HG03439 (cell line): ENCODE data around the gene COA4.

Experiments
- ATAC-seq: cut with Tn5 transposase; IDR thresholded peaks from one replicate; pipeline ENCODE4 v1.9.1; 2021; ENCODE audit warnings: mild to moderate bottlenecking, moderate library complexity; ENCODE audit not compliant: unreplicated experiment

Gene COA4

DNA sequence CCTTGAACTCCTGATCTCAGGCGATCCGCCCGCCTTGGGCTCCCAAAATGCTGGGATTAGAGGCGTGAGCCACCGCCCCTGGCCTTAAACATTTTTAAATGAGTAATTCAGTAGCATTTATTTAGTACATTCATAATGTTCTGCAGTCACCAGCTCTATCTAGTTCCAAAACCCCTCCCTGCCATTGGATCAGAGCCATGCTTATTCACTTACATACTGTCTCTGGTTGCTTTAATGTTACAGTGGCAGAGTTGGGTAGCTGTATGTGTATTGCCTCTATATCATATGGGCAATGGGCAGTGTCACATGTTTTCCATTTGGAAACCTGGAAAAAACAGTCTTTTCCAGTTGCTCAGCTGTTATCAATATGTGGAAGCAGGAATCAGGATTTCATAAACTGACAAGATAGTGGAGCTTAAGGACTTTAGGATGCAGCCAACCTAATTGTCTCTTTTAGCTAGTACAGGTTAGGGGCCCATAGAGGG, 10.5 kb downstream of the COA4 start:
- no peak for ATAC-seq

DNA sequence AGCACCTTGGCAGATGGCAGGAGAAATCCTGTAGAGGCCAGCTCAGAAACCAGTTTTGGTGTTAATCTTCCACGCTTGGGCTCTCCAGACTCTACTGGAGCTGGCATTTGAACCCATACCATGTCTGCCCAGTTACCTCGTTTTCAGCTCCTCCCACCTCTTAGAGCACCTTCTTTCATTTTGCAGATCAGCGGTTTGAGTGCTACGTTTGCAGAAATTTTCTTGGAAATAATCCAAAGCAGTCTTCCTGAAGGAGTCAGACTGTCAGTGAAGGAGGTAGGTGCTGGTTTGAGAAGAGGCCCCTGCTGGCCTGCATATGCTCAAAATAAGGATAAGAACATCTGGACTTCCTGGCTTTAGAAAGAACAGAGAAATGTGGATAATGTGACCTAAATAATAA, 13.7 kb downstream of the COA4 start:
- ATAC-seq: no peak

DNA sequence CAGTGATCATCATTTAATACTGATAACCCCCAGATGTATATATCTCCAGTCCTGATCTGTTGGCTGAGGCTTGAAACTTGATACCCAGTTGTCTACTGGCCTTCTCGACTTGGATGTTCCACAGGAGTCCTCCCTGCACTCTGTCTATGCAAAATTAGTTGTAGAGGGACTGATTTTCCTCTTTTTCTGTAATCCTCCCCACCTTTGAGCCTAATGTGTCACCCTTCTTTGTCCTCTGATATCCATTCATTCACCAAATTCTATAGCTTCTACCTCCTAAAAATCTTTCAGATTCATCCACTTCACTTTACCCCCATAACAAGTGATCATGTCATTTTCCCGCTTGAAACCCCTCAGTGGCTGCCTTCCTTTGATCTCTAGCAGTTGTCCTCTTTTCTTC, 16.4 kb downstream of the COA4 start:
- ATAC-seq: no peak

DNA sequence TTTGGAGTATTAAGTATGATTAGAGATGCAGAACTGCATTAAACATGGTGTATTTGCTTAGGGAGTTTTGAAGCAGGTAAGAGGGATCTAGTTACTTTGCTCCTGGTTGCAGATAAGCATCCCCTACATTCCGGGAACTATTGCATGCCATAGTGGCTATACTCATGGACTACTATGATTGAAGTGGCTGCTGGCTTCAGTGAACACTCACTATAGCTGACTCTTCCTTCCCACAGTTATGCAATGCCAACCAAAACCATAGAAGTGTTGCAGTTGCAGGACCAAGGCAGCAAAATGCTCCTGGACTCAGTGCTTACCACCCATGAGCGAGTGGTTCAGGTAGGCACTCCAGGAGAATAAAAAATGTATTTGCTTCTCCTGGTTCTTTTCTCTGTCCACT, 17.0 kb downstream of the COA4 start:
- ATAC-seq: no peak

DNA sequence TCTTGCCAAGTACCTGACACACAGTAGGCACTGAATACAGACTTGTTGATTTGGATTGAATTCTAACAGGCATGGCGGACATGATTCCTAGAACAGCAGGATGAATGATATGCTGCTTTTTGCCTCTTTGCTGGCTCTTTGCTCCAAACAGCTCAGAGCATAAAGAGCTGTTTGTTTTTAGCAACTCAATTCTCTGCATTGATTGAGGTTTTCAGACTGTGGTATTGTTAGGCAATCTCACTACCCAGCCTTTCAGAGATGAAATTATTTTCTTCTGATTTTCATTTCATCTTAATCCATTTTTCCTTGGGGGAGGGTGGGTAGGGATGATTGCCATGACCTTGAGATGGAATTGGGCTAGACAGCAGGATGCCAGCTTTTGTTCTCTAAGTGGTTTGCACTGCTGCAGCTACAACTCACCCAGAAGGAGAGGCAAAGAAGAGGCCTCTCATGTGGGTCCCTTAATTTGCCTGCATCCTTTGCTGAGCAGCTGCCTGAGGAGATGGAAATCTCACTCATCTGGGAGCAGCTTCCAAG, 20.5 kb downstream of the COA4 start:
- ATAC-seq: no peak

DNA sequence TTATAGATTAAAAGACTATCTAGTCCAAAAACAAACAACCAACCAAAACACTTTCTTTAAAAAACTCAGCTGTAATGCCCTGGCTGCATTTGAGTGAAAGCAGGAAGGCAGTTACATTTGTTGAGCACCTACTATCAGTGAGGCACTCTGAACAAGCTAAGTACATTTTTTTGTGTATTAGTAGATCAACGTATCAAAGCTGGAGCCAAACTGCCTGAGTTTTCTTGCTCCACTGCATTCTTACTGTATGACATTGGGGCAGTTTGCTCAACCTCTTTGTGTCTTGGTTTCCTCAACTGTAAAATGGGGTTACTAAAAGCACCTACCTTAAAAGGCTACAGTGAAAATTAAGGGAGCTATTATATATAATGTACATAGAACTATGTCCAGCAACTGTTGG, 22.0 kb downstream of the COA4 start:
- ATAC-seq: no peak

DNA sequence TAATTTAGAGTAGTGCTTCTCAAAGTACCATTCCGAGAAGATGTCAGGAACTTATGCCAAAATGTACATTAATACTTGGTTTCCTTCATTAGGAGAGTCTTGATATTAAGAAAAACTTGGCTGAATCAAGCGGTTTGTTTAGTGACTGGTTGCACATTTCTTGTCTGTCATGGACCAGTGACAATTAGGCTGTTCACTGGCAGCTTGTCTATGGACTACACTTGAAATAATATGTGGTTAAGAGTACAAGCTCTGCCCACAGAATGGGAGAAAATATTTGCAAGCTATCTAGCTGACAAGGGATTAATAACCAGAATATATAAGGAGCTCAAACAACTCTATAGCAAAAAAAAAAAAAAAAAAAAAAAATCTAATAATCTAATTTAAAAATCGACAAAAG, 24.6 kb downstream of the COA4 start:
- no peak for ATAC-seq

DNA sequence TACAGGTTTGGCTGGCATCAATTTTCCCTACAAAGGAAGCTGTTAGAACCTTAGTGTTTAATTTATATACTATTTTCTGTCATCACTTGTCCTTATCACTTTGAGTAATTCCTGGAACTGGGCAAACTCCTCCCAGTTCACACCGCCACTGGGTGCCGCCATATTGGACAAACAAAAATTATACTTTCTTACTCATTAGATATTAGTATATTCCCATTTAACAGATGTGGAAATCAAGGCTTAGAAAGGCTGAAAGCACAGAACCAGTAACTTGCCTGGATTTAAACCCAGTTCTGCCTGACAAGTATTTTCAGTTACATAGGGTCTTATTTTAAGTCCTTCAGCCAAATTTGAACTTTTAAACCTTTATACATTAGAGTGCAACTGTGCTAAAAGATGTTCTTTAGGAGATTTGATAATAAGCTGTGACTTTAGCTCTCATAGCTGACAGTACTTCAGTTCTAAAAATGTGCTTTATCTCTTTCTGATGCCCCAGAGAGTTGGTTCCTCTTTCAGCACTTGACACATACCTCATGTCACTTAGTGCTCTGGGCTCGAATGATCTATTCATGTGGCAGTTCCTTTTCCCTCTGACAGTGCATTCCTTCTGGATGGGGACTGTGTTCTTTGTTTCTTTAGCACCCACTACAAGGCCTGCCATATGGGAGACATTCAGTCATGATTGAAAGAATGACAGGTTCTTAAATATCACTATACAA, 25.4 kb downstream of the COA4 start:
- no peak for ATAC-seq

DNA sequence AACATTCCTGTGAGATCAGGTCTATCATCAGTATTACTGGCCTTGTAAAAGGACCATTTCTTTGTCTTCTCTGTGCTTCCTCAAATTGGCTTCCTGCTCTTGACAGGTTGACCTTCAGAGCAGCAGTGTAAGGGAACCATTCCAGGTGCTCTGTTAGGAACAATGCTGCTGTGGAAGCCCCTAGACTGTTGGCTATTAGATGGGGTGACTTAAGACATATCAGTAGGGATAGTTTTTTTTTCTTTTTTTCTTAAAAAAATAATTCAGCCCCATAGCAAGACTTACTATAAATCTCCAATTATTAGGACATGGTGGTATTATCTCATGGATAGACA, 37.6 kb downstream of the COA4 start:
- ATAC-seq: no peak

DNA sequence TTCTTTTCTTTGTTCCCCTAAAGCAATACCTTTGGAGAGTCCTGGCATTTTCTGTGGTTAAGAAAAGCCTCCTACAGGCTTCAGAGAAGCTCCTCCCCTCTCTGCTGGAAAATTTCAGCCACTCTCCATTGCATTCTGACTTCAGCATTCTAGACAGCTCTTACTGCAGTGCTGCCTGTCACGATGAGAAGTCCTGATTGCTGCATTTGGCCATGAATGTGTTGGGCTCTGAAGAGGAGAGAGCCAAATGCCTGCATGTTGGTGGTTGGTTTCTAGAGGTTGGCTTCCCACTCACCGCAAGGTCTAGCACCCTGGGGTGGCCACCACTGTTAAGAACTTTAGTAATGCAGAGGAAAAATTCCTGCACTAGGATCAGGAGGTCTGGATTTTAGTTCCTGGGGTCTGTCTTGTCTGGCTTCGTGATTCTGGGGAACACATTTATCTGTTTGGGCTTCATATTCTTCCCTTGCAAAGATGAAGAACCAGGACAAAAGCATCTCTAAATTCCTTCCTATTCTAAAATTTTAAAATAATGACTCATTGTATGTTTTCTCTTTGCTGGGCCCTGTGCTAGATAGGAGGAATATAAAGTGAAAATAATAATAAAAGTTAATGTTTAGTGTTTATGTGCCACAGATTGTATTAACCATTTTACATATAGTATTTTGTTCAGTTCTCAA, 38.1 kb downstream of the COA4 start:
- no peak for ATAC-seq

DNA sequence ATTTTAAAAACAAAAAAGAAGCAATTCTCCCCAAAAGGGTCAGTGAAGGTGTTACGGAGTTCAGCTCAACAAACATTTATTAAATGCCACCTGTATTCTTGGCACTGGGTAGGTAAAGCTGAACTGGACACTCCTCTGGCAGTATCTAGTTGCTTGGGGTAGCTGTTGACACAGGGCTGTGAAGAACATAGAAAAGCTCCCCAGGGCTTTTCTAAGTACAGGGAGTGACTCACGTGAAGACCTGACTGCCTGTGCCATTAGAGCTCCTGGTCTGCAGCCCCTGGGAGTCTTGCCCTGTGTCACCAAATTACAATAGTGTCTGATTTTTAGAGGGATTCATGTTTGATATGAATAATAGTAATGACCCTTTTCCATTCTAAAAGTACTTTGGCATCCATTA, 43.6 kb downstream of the COA4 start:
- ATAC-seq: no peak

DNA sequence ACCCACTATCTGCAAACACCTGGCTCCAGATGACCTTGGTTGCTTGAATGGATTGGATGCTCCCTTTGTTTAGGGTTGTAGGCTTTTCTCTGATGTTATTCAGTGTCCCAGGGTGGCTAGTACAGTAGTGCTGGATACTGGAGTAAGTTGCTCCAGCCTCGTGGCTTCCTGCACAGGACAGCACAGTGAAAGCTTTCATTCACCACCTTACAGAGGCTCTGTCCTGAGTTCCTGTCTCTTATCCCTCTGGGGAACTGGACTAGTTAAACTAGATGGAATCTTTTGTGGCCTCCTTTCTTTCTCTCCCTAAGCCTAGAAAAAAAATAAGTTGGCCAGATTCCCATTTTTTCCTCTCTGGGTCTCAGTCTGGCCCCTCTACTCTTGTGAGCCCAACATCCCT, 46.4 kb downstream of the COA4 start:
- no peak for ATAC-seq
